HK-2 (cell line): ENCODE data around the gene GSN.

Source experiments
- DNase-seq: peaks from one replicate; pipeline ENCODE4 v3.0.0-alpha.2; 2018; ENCODE audit not compliant: unreplicated experiment

GSN gene

GRCh38 chr9:121372239-121373010 lies 104.5 kb downstream of the GSN start:
- no peak for DNase-seq

GRCh38 chr9:121373011-121373729 lies 105.2 kb downstream of the GSN start:
- DNase-seq: no peak

- no peak for DNase-seq
Measured at GRCh38 chr9:121376214-121376830, 108.4 kb downstream of the GSN start.

- no peak for DNase-seq
Measured at GRCh38 chr9:121380846-121381245, 112.9 kb downstream of the GSN start.
